Osteoblast (primary cell): ENCODE results near the gene LRRC36. TPM values are rescaled to one million over a fixed set of nuclear protein-coding genes. Genes with fewer than 3 reads are reported as not detected.

Experiments
- DNase-seq: peaks from one replicate; pipeline ENCODE4 v3.0.0; 2011; ENCODE audit warnings: low spot score, mixed read lengths; ENCODE audit not compliant: insufficient read length; ENCODE audit errors: missing footprints
- H2AFZ ChIP-seq: 2 replicates; pipeline ENCODE4 v1.6.0; 2011; ENCODE audit warnings: mild to moderate bottlenecking, low read length
- H3K27ac ChIP-seq: 2 replicates; pipeline ENCODE4 v1.5.1; 2011; ENCODE audit warnings: mild to moderate bottlenecking, low read depth, low read length, moderate library complexity
- H3K27me3 ChIP-seq: 2 replicates; pipeline ENCODE4 v1.6.0; 2012; ENCODE audit warnings: mild to moderate bottlenecking, control low read depth, inconsistent platforms, low read length, moderate library complexity; ENCODE audit not compliant: insufficient read depth
- H3K36me3 ChIP-seq: 2 replicates; pipeline ENCODE4 v1.5.1; 2011; ENCODE audit warnings: mild to moderate bottlenecking, low read length, control low read depth, moderate library complexity; ENCODE audit not compliant: insufficient read depth
- H3K4me1 ChIP-seq: 2 replicates; pipeline ENCODE4 v1.5.1; 2011; ENCODE audit warnings: mild to moderate bottlenecking, low read length, control low read depth, moderate library complexity; ENCODE audit not compliant: insufficient read depth
- H3K4me2 ChIP-seq: 2 replicates; pipeline ENCODE4 v1.6.0; 2011; ENCODE audit warnings: mild to moderate bottlenecking, low read length; ENCODE audit not compliant: insufficient read depth
- H3K4me3 ChIP-seq: fragments of 200-600 bp; sonication (generic); 3 replicates; pipeline ENCODE4 v1.5.1; 2012; ENCODE audit warnings: mild to moderate bottlenecking, low read length, inconsistent platforms; ENCODE audit not compliant: insufficient read depth
- H3K79me2 ChIP-seq: 2 replicates; pipeline ENCODE4 v1.6.0; 2012; ENCODE audit warnings: mild to moderate bottlenecking, low read length, control low read depth, inconsistent platforms; ENCODE audit not compliant: insufficient read depth
- H3K9me3 ChIP-seq: 2 replicates; pipeline ENCODE4 v1.5.1; 2011; ENCODE audit warnings: low read depth, low read length, control low read depth
- H4K20me1 ChIP-seq: 2 replicates; pipeline ENCODE4 v1.6.0; 2012; ENCODE audit warnings: mild to moderate bottlenecking, low read length, control low read depth; ENCODE audit not compliant: insufficient read depth
- total RNA-seq: library from RNA; depleted of rRNA; stranded (reverse); fragments of >200 nt; gene quantifications from 2 replicates; pipeline ENCODE4 v1.2.3, GENCODE V29; 2012
- TF ChIP-seq, protein P1 (sequence below): IDR thresholded peaks from 2 replicates; pipeline ENCODE4 v1.5.1; 2011; ENCODE audit warnings: mild to moderate bottlenecking, low read depth, low read length, moderate library complexity; ENCODE audit errors: extremely low read depth

Gene LRRC36
- not detected in 2 replicates for total RNA-seq

GRCh38 chr16:67326472-67327309 is at the start of gene LRRC36, which contains the start of gene KCTD19:
Gene LRRC36 (plus strand): TSS chr16:67326815. CDS start chr16:67326863, 48 bp downstream.
Gene KCTD19 (minus strand): TSS chr16:67326741. CDS start chr16:67326707, 34 bp downstream.
- peak within 1 kb of the TSS; percentile 88 for H3K4me2 ChIP-seq
- no peaks in the 10 kb centered on the region for H3K79me2 ChIP-seq
- peak within 1 kb of the TSS; percentile 92 for H2AFZ ChIP-seq
- H3K27me3 ChIP-seq, result peaks cover 23% of the 10 kb centered on the region
- no peaks in the 10 kb centered on the region for H3K9me3 ChIP-seq
- no peak within 1 kb of the TSS for H3K27ac ChIP-seq
- TF ChIP-seq, protein P1, sequence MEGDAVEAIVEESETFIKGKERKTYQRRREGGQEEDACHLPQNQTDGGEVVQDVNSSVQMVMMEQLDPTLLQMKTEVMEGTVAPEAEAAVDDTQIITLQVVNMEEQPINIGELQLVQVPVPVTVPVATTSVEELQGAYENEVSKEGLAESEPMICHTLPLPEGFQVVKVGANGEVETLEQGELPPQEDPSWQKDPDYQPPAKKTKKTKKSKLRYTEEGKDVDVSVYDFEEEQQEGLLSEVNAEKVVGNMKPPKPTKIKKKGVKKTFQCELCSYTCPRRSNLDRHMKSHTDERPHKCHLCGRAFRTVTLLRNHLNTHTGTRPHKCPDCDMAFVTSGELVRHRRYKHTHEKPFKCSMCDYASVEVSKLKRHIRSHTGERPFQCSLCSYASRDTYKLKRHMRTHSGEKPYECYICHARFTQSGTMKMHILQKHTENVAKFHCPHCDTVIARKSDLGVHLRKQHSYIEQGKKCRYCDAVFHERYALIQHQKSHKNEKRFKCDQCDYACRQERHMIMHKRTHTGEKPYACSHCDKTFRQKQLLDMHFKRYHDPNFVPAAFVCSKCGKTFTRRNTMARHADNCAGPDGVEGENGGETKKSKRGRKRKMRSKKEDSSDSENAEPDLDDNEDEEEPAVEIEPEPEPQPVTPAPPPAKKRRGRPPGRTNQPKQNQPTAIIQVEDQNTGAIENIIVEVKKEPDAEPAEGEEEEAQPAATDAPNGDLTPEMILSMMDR, result peak; percentile 35
- peak; percentile 93 for DNase-seq
- H4K20me1 ChIP-seq, result no peaks in the 10 kb centered on the region
- H3K36me3 ChIP-seq, result no peaks in the 10 kb centered on the region
- H3K4me3 ChIP-seq, result peak within 1 kb of the TSS; percentile 71
- H3K4me1 ChIP-seq, result peaks cover 11% of the 10 kb centered on the region

GRCh38 chr16:67277294-67277998 is 49.2 kb upstream of the LRRC36 start:
- TF ChIP-seq, protein P1, result no peak
- Histone ChIP-seq H4K20me1 (no peaks in the 10 kb centered on the region), H3K27ac (peak overlapping the region; percentile 94), H3K79me2 (peaks cover 22% of the 10 kb centered on the region), H3K27me3 (no peaks in the 10 kb centered on the region), H3K4me3 (peak overlapping the region; percentile 78), H3K36me3 (peaks cover 22% of the 10 kb centered on the region), H2AFZ (no peak overlapping the region), H3K4me1 (peaks cover 33% of the 10 kb centered on the region), H3K9me3 (no peaks in the 10 kb centered on the region), H3K4me2 (peak overlapping the region; percentile 92)
- peak; percentile 100 for DNase-seq

DNA sequence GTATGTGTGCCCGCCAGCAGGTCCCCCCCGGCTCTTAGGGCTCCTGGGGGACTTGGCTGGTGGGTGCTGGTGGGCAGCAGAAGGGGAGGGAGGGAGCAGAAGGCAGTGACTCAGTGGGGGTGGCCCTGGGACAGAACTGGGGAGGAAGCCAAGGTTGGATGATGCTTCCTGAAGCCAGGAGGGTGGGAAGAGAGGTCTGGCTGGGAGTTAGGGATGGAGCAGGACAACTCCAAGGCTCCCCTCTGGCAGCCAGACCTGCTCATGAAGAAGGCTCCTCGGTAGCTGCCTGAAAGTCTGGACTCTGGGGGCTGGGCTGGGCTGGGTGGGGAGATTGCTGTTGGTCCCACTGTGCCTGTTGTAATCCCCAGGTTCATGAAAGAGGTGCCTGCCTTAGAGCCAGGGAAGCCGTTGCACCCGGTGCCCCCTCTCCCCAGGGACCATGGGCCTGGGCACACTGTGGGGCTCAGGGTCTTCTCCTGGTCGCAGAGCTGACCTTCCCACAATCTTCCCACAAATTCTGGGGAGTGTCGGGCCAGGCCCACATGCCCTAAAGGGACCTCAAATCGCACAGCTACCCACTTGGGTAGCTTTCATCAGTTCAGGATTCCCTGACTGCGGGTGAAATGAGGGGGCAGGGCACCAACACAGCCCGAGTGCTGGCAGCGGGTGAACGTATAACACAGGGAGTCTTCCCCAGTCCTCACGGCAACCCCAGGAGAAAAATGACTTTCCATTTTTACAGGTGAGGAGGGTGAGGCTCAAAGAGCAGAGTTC is 48.4 kb upstream of the LRRC36 start:
- Histone ChIP-seq H3K79me2 (peaks cover 22% of the 10 kb centered on the region), H3K36me3 (peaks cover 24% of the 10 kb centered on the region), H4K20me1 (no peaks in the 10 kb centered on the region), H3K4me3 (peak overlapping the region; percentile 78), H3K4me2 (peak overlapping the region; percentile 92), H2AFZ (no peak overlapping the region), H3K4me1 (peaks cover 34% of the 10 kb centered on the region), H3K27me3 (no peaks in the 10 kb centered on the region), H3K27ac (peak overlapping the region; percentile 94), H3K9me3 (no peaks in the 10 kb centered on the region)
- TF ChIP-seq, protein P1, result peak; percentile 19
- DNase-seq, result peak; percentile 99
